CD4-positive, alpha-beta T cell treated with Interferon gamma for 1 hour (primary cell): ENCODE measurements around the gene DNAAF9.

Experiments
- DNase-seq: peaks from one replicate; pipeline ENCODE4 v3.0.0-alpha.2; 2020

The DNAAF9 gene

GRCh38 chr20:3364323-3365013 lies 43.0 kb downstream of the DNAAF9 start:
- DNase-seq = no peak

- DNase-seq = no peak
These were observed 46.7 kb downstream of the DNAAF9 start for GRCh38 chr20:3360752-3361151.

GRCh38 chr20:3358676-3359340 lies 48.7 kb downstream of the DNAAF9 start:
- no peak for DNase-seq
